Heart left ventricle (tissue), 16 donors: ENCODE results near the gene TMEM91. TPM values are rescaled to one million over a fixed set of nuclear protein-coding genes. Genes with fewer than 3 reads are reported as not detected.

Experiments used
- ATAC-seq, 4 donors: fragments of 200-7000 bp; cut with Tn5 transposase; one replicate each; pipeline ENCODE4 v1.9.1; 2020 to 2022; ENCODE audit warnings: moderate library complexity in 4 of 4, mild to moderate bottlenecking in 3 of 4, moderate number of reproducible peaks in 1 of 4
- DNase-seq, 5 donors: peaks; one replicate each; pipeline ENCODE4 v3.0.0-alpha.2; 2020
- H3K27ac ChIP-seq, 12 donors: fragments of 200-600 bp; sonication (generic) in 4 of 12; one replicate each; pipeline versions ENCODE4 v1.5.0 to v1.8.0; 2016 to 2022; ENCODE audit warnings: mild to moderate bottlenecking in 2 of 12
- H3K27me3 ChIP-seq, 9 donors: fragments of 200-600 bp; sonication (generic) in 2 of 9; one replicate each; pipeline versions ENCODE4 v1.5.1 to v1.8.0; 2016 to 2022; ENCODE audit warnings: mild to moderate bottlenecking in 3 of 9
- H3K36me3 ChIP-seq, 9 donors: fragments of 200-600 bp; sonication (generic) in 2 of 9; one replicate each; pipeline versions ENCODE4 v1.5.0 to v1.8.0; 2018 to 2022; ENCODE audit warnings: mild to moderate bottlenecking in 2 of 9
- H3K4me1 ChIP-seq, 12 donors: fragments of 200-600 bp; sonication (generic) in 4 of 12; one replicate each; pipeline versions ENCODE4 v1.5.0 to v1.8.0; 2016 to 2022; ENCODE audit warnings: mild to moderate bottlenecking in 3 of 12
- H3K4me3 ChIP-seq, 12 donors: fragments of 200-600 bp; sonication (generic) in 4 of 12; one replicate each; pipeline versions ENCODE4 v1.5.0 to v1.8.0; 2017 to 2022; ENCODE audit warnings: mild to moderate bottlenecking in 9 of 12, moderate library complexity in 4 of 12
- H3K9me3 ChIP-seq, 12 donors: fragments of 200-600 bp; sonication (generic) in 4 of 12; one replicate each; pipeline versions ENCODE4 v1.5.0 to v1.8.0; 2016 to 2022; ENCODE audit warnings: mild to moderate bottlenecking in 1 of 12
- POLR2A ChIP-seq, 2 donors: fragments of 450-650 bp; IDR thresholded peaks; one replicate each; pipeline ENCODE4 v1.6.1; 2017; ENCODE audit warnings: antibody characterized with exemption in 2 of 2, mild to moderate bottlenecking in 2 of 2, moderate library complexity in 2 of 2
- WGBS, 4 donors: extraction: QIAGEN DNeasy Blood & Tissue Kit in 2 of 4; methylation state at CpG; one replicate each; pipeline versions ENCODE4 v1.1.5 to v1.1.7; 2013 to 2018; 5-methylcytosine and 5-hydroxymethylcytosine counted together
- intact Hi-C, 10 donors: fragments of 100-400 bp; cut with DNase I; formaldehyde crosslinking; loops; one replicate each; pipeline versions ENCODE4 v1.11.1 to v1.14.2; 2022
- polyA plus RNA-seq, 2 donors: library from polyadenylated mRNA; stranded (reverse); fragments of 200-250 nt; gene quantifications; one replicate each; pipeline ENCODE4 v1.2.3, GENCODE V29; 2013
- total RNA-seq, 9 donors: library from RNA; depleted of rRNA in 2 of 9; stranded (reverse); fragments of >200 nt in 2 of 9; fragmentation: NEBNext Ultra II Directional in 3 of 9; extraction: Animal tissue kit (Norgen Biotek cat#: 25700) in 3 of 9; gene quantifications; one replicate each; pipeline versions ENCODE4 v1.1.0 to v1.2.4, GENCODE V29; 2016 to 2023
- TF ChIP-seq, protein P1 (sequence below), 12 donors: fragments of 200-600 bp; sonication (generic) in 4 of 12; IDR thresholded peaks; one replicate each; pipeline versions ENCODE4 v1.5.0 to v1.8.0; 2018 to 2022; ENCODE audit warnings: antibody characterized with exemption in 12 of 12, mild to moderate bottlenecking in 5 of 12
- donor health status: ischemic (EF 13 %, LVEDD 7.1; RV severe dilation, severe dysfunction).
- donor health status: healthy with polysubstance abuse.
- donor health status: DM: no; HTN: yes; CAD: no.
- donor health status: DM: no; HTN: no; CAD: no.
- donor health status: ischemic (EF 25% LVEDD 6.9; RV normal size, moderate dysfunction).
- donor health status: ischemic (EF 25% LVEDD 5.7; RV mildly dilated, moderate dysfunction).
- donor health status: healthy.
- donor health status: DM: yes; HTN: yes; CAD: no.
- donor health status: ischemic (EF 35%, LVEDD 5.7; RV mildly dilated, moderate dysfunction).
- donor health status: nonischemic (EF 11% LVEDD 7.7; RV severe dilation, severe dysfunction).
- donor health status: DM: yes; HTN: yes; CAD: no.
- donor health status: PGD.
- donor health status: ischemic (EF 29% LVEDD 5.4; RV normal size, mild dysfunction).
- donor health status: nonischemic (EF 23%, LVEDD 6.1; RV moderate dilation, normal function).

TMEM91 gene
- total and polyA plus RNA-seq, 11 donors = 1.0 to 6.7 (median 2.5) TPM

DNA sequence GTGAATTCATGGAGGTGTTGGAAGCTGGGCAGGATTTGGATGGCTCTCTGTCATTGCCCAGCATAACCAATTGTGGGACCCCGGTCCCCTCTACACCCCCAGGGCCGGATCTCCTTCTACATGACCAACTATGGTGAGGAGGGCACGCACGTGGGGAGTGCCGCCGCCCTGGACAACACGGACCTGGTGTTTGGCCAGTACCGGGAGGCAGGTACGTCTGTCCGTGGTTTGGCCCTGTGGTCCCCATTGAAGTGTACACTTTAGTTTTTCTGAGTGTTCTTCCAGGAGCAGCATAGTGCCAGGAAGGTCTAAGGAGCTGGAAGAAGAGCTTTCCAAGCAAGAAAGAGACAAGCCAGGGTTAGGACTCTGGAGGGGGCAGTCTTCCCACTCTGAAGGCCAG is 37.6 kb downstream of the TMEM91 start:
- peaks cover 0 to 48% (median 31%) of the 10 kb centered on the region in 12 donors for H3K4me1 ChIP-seq
- H3K36me3 ChIP-seq = peaks cover 0 to 74% (median 59%) of the 10 kb centered on the region in 9 donors
- DNase-seq (no peak), ATAC-seq (no peak)
- H3K27me3 ChIP-seq = no peaks in the 10 kb centered on the region
- H3K4me3 ChIP-seq = no peak overlapping the region
- H3K27ac ChIP-seq = no peak overlapping the region
- WGBS, 4 donors = 90 to 96% (median 94%) methylated on average over 10 of the region's 10 CpGs
- intact Hi-C loops = no loop called here
- TF ChIP-seq, protein P1, sequence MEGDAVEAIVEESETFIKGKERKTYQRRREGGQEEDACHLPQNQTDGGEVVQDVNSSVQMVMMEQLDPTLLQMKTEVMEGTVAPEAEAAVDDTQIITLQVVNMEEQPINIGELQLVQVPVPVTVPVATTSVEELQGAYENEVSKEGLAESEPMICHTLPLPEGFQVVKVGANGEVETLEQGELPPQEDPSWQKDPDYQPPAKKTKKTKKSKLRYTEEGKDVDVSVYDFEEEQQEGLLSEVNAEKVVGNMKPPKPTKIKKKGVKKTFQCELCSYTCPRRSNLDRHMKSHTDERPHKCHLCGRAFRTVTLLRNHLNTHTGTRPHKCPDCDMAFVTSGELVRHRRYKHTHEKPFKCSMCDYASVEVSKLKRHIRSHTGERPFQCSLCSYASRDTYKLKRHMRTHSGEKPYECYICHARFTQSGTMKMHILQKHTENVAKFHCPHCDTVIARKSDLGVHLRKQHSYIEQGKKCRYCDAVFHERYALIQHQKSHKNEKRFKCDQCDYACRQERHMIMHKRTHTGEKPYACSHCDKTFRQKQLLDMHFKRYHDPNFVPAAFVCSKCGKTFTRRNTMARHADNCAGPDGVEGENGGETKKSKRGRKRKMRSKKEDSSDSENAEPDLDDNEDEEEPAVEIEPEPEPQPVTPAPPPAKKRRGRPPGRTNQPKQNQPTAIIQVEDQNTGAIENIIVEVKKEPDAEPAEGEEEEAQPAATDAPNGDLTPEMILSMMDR (IDR thresholded peaks at IDR 0.05) = no peak
- TF ChIP-seq POLR2A (IDR thresholded peaks at IDR 0.05) = no peak
- no peaks in the 10 kb centered on the region for H3K9me3 ChIP-seq

DNA sequence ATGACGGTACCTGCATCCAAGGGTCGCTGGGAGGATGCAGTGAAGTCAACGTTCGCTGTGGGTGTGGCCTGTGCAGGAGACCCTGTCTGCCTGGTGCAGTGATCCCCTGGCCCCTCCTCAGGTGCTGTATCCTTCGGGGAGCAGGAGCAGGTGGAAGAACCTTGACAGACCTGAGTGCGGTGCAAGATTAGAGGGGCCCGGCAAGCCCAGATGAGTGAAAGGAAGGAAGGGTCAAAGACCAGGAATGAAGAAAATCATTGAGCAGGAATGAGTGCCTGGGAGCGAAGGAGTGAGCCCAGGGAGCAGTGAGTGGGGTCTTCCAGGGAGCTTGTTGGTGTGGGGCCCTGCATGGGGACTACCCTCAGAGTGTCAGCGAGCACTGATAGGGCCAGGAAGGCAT is 38.1 kb downstream of the TMEM91 start:
- Histone ChIP-seq H3K4me3 (no peak overlapping the region), H3K36me3 (peaks cover 0 to 79% (median 64%) of the 10 kb centered on the region in 9 donors), H3K4me1 (peaks cover 0 to 42% (median 27%) of the 10 kb centered on the region in 12 donors), H3K27ac (no peak overlapping the region), H3K27me3 (no peaks in the 10 kb centered on the region), H3K9me3 (no peaks in the 10 kb centered on the region)
- DNase-seq (peak in 1 of 5 donors; percentile 21), ATAC-seq (no peak)
- 86 to 90% (median 87%) methylated on average over 9 of the region's 9 CpGs for WGBS, 4 donors
- intact Hi-C loops = no loop called here
- no peak for TF ChIP-seq POLR2A (IDR thresholded peaks at IDR 0.05)
- TF ChIP-seq, protein P1 (IDR thresholded peaks at IDR 0.05) = no peak

DNA sequence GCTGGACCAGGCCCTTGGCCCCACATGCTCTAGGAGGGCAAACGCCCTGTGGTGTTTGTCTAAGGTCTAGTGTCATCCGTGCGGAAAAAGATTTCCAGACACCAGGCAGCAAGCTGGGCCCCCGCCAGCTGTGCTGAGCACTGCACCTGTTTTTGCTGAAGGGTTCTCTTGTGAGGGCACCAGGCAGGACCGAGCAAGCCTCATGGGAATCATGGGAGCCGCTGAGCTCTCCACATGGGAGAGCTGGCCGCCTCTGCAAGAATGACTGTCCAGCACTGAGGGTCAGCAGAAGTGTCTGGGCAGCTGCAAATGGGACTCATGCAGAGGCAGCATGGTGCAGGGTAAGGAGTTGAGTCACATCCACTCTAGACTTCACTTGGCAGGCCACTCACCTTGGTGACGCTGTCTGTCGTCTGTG is 38.8 kb downstream of the TMEM91 start:
- Histone ChIP-seq H3K27ac (no peak overlapping the region), H3K4me1 (peaks cover 0 to 37% (median 22%) of the 10 kb centered on the region in 12 donors), H3K9me3 (no peaks in the 10 kb centered on the region), H3K4me3 (no peak overlapping the region), H3K27me3 (no peaks in the 10 kb centered on the region), H3K36me3 (peaks cover 0 to 84% (median 71%) of the 10 kb centered on the region in 9 donors)
- no peak for TF ChIP-seq POLR2A (IDR thresholded peaks at IDR 0.05)
- TF ChIP-seq, protein P1 (IDR thresholded peaks at IDR 0.05) = no peak
- ATAC-seq = no peak
- intact Hi-C loops = no loop called here
- WGBS, 4 donors = 68 to 75% (median 72%) methylated on average over 8 to 9 of the region's 9 CpGs
- no peak for DNase-seq

DNA sequence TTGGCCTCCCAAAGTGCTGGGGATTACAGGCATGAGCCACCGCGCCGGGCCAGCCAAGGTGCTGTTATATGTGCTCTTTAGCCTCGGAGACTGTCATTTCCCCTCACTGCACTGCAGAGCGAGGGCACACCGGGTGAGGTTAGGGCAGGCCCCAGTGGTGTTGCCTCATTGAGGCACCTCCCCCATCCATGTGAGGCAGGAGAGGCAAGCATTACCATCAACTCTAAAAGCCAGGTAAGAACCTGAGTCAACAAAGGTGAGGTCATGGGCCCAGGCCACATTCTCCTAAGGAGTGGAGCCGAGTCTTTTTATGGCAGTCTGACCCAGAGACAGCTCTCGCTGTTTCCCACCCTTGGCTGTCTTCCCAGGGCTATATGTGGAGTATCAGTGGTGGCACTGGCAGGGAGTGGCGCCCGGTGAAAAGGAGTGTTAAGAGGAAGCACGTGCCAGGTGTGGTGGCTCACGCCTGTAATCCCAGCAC is 39.9 kb downstream of the TMEM91 start:
- intact Hi-C loops = no loop called here
- H3K27me3 ChIP-seq = no peaks in the 10 kb centered on the region
- TF ChIP-seq, protein P1 (IDR thresholded peaks at IDR 0.05) = no peak
- no peak for TF ChIP-seq POLR2A (IDR thresholded peaks at IDR 0.05)
- WGBS, 4 donors = 78 to 91% (median 84%) methylated on average over 8 to 12 of the region's 12 CpGs
- peak in 1 of 5 donors; percentile 42 for DNase-seq
- peaks cover 0 to 90% (median 77%) of the 10 kb centered on the region in 9 donors for H3K36me3 ChIP-seq
- no peak overlapping the region for H3K27ac ChIP-seq
- no peak overlapping the region for H3K4me3 ChIP-seq
- H3K9me3 ChIP-seq = no peaks in the 10 kb centered on the region
- no peak for ATAC-seq
- peaks cover 0 to 37% (median 14%) of the 10 kb centered on the region in 12 donors for H3K4me1 ChIP-seq
